DND-41 (cell line): ENCODE data around the gene PREX1.

ENCODE experiments used
- EZH2 ChIP-seq: IDR thresholded peaks from 3 replicates; pipeline ENCODE4 v1.6.1; 2012; ENCODE audit warnings: borderline replicate concordance, low read depth, mild to moderate bottlenecking, moderate library complexity, low read length, inconsistent platforms; ENCODE audit not compliant: severe bottlenecking
- TF ChIP-seq, protein P1 (sequence below): IDR thresholded peaks from 2 replicates; pipeline ENCODE4 v1.5.1; 2012; ENCODE audit warnings: borderline replicate concordance, low read length, moderate library complexity, mild to moderate bottlenecking; ENCODE audit not compliant: poor library complexity, severe bottlenecking; ENCODE audit errors: extremely low read depth

DNA sequence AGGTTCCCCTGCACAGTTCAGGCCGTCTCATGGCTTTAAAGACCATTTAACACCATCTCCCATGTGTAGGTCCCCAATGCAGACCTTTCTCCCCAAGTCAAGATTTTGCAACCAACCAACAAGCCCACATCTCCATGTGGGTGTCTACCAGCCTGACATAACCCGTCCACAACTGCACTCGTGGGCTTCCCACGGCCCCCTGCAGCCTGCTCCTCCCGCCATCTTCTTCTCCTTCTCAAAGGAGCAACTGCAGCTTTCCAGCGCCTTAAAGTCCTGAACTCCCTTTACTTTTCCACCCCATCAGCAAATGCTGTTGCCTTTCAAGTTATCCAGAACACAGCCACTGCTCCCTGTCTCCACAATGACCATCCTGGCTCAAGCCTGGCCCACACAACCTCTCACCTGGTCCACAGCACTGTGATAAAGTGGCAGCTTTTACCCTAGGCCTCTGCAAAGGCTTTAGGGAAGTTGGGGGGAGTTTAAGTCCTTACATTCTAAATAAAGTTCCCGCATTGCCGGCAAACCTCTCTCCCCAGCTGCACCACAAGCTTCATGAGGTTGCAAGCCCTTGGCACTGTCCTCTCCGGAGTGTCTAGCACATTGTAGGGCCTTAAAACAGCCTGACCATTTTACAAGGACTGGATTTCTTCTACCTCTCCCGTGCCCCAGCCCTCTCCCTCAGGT is 140.5 kb downstream of the PREX1 start:
- TF ChIP-seq, protein P1, sequence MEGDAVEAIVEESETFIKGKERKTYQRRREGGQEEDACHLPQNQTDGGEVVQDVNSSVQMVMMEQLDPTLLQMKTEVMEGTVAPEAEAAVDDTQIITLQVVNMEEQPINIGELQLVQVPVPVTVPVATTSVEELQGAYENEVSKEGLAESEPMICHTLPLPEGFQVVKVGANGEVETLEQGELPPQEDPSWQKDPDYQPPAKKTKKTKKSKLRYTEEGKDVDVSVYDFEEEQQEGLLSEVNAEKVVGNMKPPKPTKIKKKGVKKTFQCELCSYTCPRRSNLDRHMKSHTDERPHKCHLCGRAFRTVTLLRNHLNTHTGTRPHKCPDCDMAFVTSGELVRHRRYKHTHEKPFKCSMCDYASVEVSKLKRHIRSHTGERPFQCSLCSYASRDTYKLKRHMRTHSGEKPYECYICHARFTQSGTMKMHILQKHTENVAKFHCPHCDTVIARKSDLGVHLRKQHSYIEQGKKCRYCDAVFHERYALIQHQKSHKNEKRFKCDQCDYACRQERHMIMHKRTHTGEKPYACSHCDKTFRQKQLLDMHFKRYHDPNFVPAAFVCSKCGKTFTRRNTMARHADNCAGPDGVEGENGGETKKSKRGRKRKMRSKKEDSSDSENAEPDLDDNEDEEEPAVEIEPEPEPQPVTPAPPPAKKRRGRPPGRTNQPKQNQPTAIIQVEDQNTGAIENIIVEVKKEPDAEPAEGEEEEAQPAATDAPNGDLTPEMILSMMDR: no peak
- TF ChIP-seq EZH2: no peak
